Nephron progenitor cell (in vitro differentiated cells): ENCODE results near the gene MTMR12.

Source experiments
- DNase-seq: peaks from one replicate; pipeline ENCODE4 v3.0.0; 2021
- H3K27ac Mint-ChIP-seq: 2 replicates; pipeline ENCODE4 v1.8.0; 2021; ENCODE audit warnings: mild to moderate bottlenecking, moderate library complexity, mixed read lengths
- H3K27me3 Mint-ChIP-seq: 2 replicates; pipeline ENCODE4 v1.8.0; 2021; ENCODE audit warnings: mild to moderate bottlenecking, low read depth, mixed read lengths; ENCODE audit not compliant: poor library complexity
- H3K36me3 Mint-ChIP-seq: 2 replicates; pipeline ENCODE4 v1.8.0; 2021; ENCODE audit warnings: low read depth, mixed read lengths
- H3K4me1 Mint-ChIP-seq: 2 replicates; pipeline ENCODE4 v1.8.0; 2021; ENCODE audit warnings: mixed read lengths
- H3K4me3 Mint-ChIP-seq: 2 replicates; pipeline ENCODE4 v1.8.0; 2021; ENCODE audit warnings: mild to moderate bottlenecking, moderate library complexity, mixed read lengths
- H3K9me3 Mint-ChIP-seq: 2 replicates; pipeline ENCODE4 v1.8.0; 2021; ENCODE audit warnings: mild to moderate bottlenecking, moderate library complexity, mixed read lengths
- TF ChIP-seq, protein P1 (sequence below): fragments of 200-600 bp; sonication (generic); IDR thresholded peaks from 2 replicates; pipeline ENCODE4 v1.5.0; 2021; ENCODE audit warnings: antibody characterized with exemption

The MTMR12 gene

DNA sequence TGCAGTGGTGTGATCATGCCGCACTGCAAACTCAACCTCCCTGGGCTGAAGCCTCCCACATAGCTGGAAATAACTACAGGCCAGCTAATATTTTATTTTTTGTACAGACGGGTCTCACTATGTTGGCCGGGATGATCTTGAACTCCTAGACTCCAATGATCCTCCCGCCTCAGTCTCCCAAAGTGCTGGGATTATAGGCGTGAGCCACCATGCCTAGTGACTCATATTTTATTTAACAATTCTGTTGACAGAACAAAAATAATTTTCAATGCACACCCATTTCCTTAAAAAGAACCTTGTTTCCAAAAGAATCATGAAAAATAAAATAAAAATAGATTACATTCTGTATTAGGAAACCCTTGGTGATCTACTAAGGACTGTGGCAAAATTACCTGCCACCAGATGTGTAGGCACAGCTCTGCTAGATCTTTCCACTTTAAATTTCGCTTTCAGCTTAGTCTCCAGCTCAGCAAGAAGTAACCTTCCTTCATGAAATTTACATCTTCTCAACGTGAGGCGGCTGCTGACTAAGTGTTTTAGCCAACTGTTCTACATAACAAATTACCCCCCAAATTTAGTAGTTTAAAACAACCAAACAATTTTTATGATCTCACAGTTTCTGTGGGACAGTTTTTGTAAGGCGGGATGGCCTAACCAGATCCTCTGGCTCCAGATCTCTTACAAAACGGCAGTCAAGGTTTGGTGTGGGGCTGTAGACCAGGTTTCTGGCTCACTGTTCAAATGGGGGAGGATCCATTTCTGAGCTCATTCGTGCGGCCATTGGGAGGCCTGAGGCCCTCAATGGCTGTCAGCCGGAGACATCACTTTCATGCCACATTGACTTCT lies 106.0 kb downstream of the MTMR12 start:
- H3K4me1 Mint-ChIP-seq = peaks cover 10% of the 10 kb centered on the region
- TF ChIP-seq, protein P1, sequence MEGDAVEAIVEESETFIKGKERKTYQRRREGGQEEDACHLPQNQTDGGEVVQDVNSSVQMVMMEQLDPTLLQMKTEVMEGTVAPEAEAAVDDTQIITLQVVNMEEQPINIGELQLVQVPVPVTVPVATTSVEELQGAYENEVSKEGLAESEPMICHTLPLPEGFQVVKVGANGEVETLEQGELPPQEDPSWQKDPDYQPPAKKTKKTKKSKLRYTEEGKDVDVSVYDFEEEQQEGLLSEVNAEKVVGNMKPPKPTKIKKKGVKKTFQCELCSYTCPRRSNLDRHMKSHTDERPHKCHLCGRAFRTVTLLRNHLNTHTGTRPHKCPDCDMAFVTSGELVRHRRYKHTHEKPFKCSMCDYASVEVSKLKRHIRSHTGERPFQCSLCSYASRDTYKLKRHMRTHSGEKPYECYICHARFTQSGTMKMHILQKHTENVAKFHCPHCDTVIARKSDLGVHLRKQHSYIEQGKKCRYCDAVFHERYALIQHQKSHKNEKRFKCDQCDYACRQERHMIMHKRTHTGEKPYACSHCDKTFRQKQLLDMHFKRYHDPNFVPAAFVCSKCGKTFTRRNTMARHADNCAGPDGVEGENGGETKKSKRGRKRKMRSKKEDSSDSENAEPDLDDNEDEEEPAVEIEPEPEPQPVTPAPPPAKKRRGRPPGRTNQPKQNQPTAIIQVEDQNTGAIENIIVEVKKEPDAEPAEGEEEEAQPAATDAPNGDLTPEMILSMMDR = no peak

DNA sequence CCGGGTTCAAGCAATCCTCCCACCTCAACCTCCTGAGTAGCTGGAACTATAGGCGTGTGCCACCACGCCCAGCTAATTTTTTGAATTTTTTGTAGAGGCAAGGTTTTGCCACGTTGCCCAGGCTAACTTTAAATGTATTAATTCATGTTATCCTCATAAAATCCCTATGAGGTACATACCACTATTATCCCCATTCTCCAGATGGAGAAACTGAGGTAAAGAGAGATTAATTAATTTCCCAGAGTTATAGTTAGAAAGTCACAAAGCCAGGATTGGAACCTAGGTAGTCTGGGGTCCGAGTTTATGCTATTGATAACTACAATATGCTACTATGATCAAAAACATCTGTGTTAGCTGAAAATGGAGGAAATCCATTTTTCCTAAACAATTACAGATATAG lies 106.7 kb downstream of the MTMR12 start:
- peaks cover 4% of the 10 kb centered on the region for H3K36me3 Mint-ChIP-seq
- TF ChIP-seq, protein P1 = no peak
- H3K4me3 Mint-ChIP-seq = no peak overlapping the region
- H3K27me3 Mint-ChIP-seq = peaks cover 14% of the 10 kb centered on the region
- H3K9me3 Mint-ChIP-seq = peaks cover 26% of the 10 kb centered on the region
- no peak for DNase-seq
- peaks cover 8% of the 10 kb centered on the region for H3K4me1 Mint-ChIP-seq
- H3K27ac Mint-ChIP-seq = no peak overlapping the region

More for the DNA sequence above, 106.0 kb downstream of the MTMR12 start:
- Mint-ChIP-seq H3K4me3 (no peak overlapping the region), H3K27me3 (peaks cover 14% of the 10 kb centered on the region), H3K27ac (no peak overlapping the region), H3K9me3 (peaks cover 26% of the 10 kb centered on the region), H3K36me3 (peaks cover 4% of the 10 kb centered on the region)
- no peak for DNase-seq

DNA sequence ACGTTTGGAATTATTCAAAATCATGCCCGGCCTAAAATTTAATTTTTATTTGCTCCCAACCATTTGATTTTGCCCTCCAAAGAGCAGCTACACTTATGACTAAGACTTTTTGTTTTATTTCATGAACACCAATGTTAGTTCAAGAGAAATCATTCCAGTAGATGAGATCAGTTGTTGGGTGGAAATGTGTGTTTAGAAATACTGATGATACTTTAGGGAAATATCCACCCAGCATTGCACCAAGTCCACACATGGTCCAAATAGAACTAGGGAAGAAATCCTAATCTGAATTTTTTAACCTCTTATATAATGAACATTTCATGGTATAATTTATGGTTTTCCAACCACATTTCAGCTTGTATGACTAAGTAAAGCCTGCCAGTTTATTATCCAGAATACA lies 110.3 kb downstream of the MTMR12 start:
- H3K4me3 Mint-ChIP-seq = no peak overlapping the region
- H3K36me3 Mint-ChIP-seq = peaks cover 4% of the 10 kb centered on the region
- peaks cover 5% of the 10 kb centered on the region for H3K4me1 Mint-ChIP-seq
- H3K9me3 Mint-ChIP-seq = peaks cover 16% of the 10 kb centered on the region
- no peak overlapping the region for H3K27ac Mint-ChIP-seq
- TF ChIP-seq, protein P1 = no peak
- H3K27me3 Mint-ChIP-seq = peaks cover 21% of the 10 kb centered on the region
- no peak for DNase-seq

DNA sequence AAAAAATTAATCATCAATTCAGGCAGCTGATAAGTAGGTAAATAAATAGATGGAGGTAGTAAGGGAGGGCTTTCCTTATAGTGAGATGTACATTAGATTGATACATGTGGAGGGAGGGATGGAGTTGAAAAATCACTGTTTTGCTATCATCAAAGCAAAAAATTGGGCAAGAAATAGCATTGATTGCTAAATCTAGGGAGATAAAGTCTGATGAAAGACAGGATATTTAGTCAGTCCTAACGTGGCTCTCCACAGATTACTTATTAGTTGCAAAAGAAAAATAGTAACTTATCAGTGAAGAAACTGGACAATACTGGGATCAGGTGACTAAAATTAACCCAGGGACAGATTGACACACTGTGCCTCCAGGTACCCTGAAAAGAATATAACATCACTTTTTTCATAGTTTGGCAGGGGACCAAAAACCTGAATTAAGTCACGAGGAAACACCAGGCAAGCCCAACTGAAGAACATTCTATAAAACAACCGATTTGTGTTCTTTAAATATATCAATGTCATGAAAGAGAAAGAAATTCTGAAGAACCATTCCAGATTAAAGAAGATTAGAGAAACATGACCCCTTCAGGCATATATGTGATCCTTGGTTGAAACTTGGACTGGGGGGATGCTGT lies 111.5 kb downstream of the MTMR12 start:
- DNase-seq = no peak
- Mint-ChIP-seq H3K9me3 (peaks cover 5% of the 10 kb centered on the region), H3K4me3 (no peak overlapping the region), H3K36me3 (no peaks in the 10 kb centered on the region), H3K27ac (no peak overlapping the region), H3K4me1 (peaks cover 5% of the 10 kb centered on the region), H3K27me3 (peaks cover 23% of the 10 kb centered on the region)
- TF ChIP-seq, protein P1 = no peak

DNA sequence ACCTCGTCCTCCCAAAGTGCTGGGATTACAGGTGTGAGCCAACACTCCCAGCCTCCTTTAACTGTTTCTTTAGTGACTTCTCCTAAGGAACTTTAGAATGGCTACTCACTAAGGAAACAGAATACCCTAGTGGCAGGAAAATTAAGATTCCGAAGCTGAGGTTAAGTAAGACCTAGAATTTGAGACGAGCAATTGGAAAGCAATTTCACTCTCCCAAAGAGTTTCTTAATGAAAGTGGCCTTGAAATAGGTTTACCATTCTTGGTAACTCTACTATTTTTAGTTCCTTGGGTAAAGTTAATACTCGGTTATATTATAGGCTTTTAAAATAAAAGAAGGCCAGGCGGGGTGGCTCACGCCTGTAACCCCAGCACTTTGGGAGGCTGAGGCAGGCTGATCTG lies 115.7 kb downstream of the MTMR12 start:
- Mint-ChIP-seq H3K4me3 (no peak overlapping the region), H3K27me3 (peaks cover 17% of the 10 kb centered on the region), H3K9me3 (no peaks in the 10 kb centered on the region), H3K27ac (no peak overlapping the region), H3K4me1 (no peaks in the 10 kb centered on the region), H3K36me3 (no peaks in the 10 kb centered on the region)
- TF ChIP-seq, protein P1 = no peak
- DNase-seq = no peak
